Rectal smooth muscle tissue (tissue), 1 donor: Measurements from ENCODE around the gene ST14.

Experiments
- H3K27ac ChIP-seq: one replicate; pipeline ENCODE4 v1.7.0; 2013; ENCODE audit warnings: low read depth, low read length, inconsistent platforms
- H3K27me3 ChIP-seq: one replicate; pipeline ENCODE4 v1.7.0; 2013; ENCODE audit warnings: low read length; ENCODE audit not compliant: control insufficient read depth, insufficient read depth
- H3K36me3 ChIP-seq: one replicate; pipeline ENCODE4 v1.7.0; 2013; ENCODE audit warnings: low read length; ENCODE audit not compliant: control insufficient read depth, insufficient read depth
- H3K4me1 ChIP-seq: one replicate; pipeline ENCODE4 v1.7.0; 2013; ENCODE audit warnings: low read length; ENCODE audit not compliant: control insufficient read depth, insufficient read depth
- H3K4me3 ChIP-seq: one replicate; pipeline ENCODE4 v1.7.0; 2013; ENCODE audit warnings: low read length
- H3K9ac ChIP-seq: one replicate; pipeline ENCODE4 v1.7.0; 2013; ENCODE audit warnings: low read length

The ST14 gene

GRCh38 chr11:130159139-130159538 lies 443 bp upstream of the ST14 start:
- Histone ChIP-seq H3K9ac (no peak overlapping the region), H3K4me3 (no peak overlapping the region), H3K27me3 (no peaks in the 10 kb centered on the region), H3K4me1 (no peaks in the 10 kb centered on the region), H3K27ac (no peak overlapping the region), H3K36me3 (no peaks in the 10 kb centered on the region)

GRCh38 chr11:130160498-130161155 lies 1.0 kb downstream of the ST14 start:
- Histone ChIP-seq H3K36me3 (no peaks in the 10 kb centered on the region), H3K4me1 (no peaks in the 10 kb centered on the region), H3K27me3 (no peaks in the 10 kb centered on the region), H3K9ac (peak overlapping the region; percentile 45), H3K27ac (no peak overlapping the region), H3K4me3 (peak overlapping the region; percentile 52)

GRCh38 chr11:130161441-130162145 lies 2.0 kb downstream of the ST14 start:
- no peaks in the 10 kb centered on the region for H3K36me3 ChIP-seq
- peak overlapping the region; percentile 52 for H3K4me3 ChIP-seq
- no peaks in the 10 kb centered on the region for H3K27me3 ChIP-seq
- H3K4me1 ChIP-seq: no peaks in the 10 kb centered on the region
- H3K9ac ChIP-seq: peak overlapping the region; percentile 26
- H3K27ac ChIP-seq: no peak overlapping the region

- H3K27me3 ChIP-seq: no peaks in the 10 kb centered on the region
- H3K27ac ChIP-seq: no peak overlapping the region
- no peak overlapping the region for H3K9ac ChIP-seq
- no peaks in the 10 kb centered on the region for H3K4me1 ChIP-seq
- no peak overlapping the region for H3K4me3 ChIP-seq
- H3K36me3 ChIP-seq: no peaks in the 10 kb centered on the region
These were observed 3.2 kb downstream of the ST14 start for GRCh38 chr11:130162733-130163132.

- Histone ChIP-seq H3K4me3 (no peak overlapping the region), H3K36me3 (no peaks in the 10 kb centered on the region), H3K9ac (peak overlapping the region; percentile 36), H3K27me3 (no peaks in the 10 kb centered on the region), H3K27ac (no peak overlapping the region), H3K4me1 (no peaks in the 10 kb centered on the region)
These were observed 4.0 kb downstream of the ST14 start for GRCh38 chr11:130163346-130164220.

- H3K4me3 ChIP-seq: no peak overlapping the region
- H3K27me3 ChIP-seq: no peaks in the 10 kb centered on the region
- no peaks in the 10 kb centered on the region for H3K4me1 ChIP-seq
- no peak overlapping the region for H3K27ac ChIP-seq
- no peaks in the 10 kb centered on the region for H3K36me3 ChIP-seq
- H3K9ac ChIP-seq: no peak overlapping the region
These were observed 4.6 kb downstream of the ST14 start for GRCh38 chr11:130164221-130164570.

- no peaks in the 10 kb centered on the region for H3K4me1 ChIP-seq
- H3K36me3 ChIP-seq: no peaks in the 10 kb centered on the region
- no peak overlapping the region for H3K27ac ChIP-seq
- H3K9ac ChIP-seq: no peak overlapping the region
- no peaks in the 10 kb centered on the region for H3K27me3 ChIP-seq
- peak overlapping the region; percentile 19 for H3K4me3 ChIP-seq
These were observed 6.2 kb downstream of the ST14 start for GRCh38 chr11:130165601-130166456.

- Histone ChIP-seq H3K27me3 (no peaks in the 10 kb centered on the region), H3K36me3 (no peaks in the 10 kb centered on the region), H3K4me1 (no peaks in the 10 kb centered on the region), H3K4me3 (no peak overlapping the region), H3K9ac (no peak overlapping the region), H3K27ac (no peak overlapping the region)
These were observed 6.8 kb downstream of the ST14 start for GRCh38 chr11:130166457-130166784.

GRCh38 chr11:130167146-130167545 lies 7.6 kb downstream of the ST14 start:
- Histone ChIP-seq H3K9ac (no peak overlapping the region), H3K4me1 (no peaks in the 10 kb centered on the region), H3K4me3 (no peak overlapping the region), H3K27me3 (no peaks in the 10 kb centered on the region), H3K27ac (no peak overlapping the region), H3K36me3 (no peaks in the 10 kb centered on the region)

GRCh38 chr11:130168105-130168504 lies 8.5 kb downstream of the ST14 start:
- Histone ChIP-seq H3K27ac (no peak overlapping the region), H3K4me1 (no peaks in the 10 kb centered on the region), H3K9ac (no peak overlapping the region), H3K36me3 (no peaks in the 10 kb centered on the region), H3K4me3 (no peak overlapping the region), H3K27me3 (no peaks in the 10 kb centered on the region)

- H3K36me3 ChIP-seq: no peaks in the 10 kb centered on the region
- no peak overlapping the region for H3K27ac ChIP-seq
- no peak overlapping the region for H3K9ac ChIP-seq
- no peaks in the 10 kb centered on the region for H3K4me1 ChIP-seq
- no peak overlapping the region for H3K4me3 ChIP-seq
- no peaks in the 10 kb centered on the region for H3K27me3 ChIP-seq
These were observed 10.8 kb downstream of the ST14 start for GRCh38 chr11:130170345-130170744.

- Histone ChIP-seq H3K4me1 (no peaks in the 10 kb centered on the region), H3K27me3 (no peaks in the 10 kb centered on the region), H3K4me3 (no peak overlapping the region), H3K36me3 (no peaks in the 10 kb centered on the region), H3K9ac (no peak overlapping the region), H3K27ac (no peak overlapping the region)
These were observed 12.0 kb downstream of the ST14 start for GRCh38 chr11:130171534-130171933.
